Anterior cingulate cortex (tissue), 58 donors: ENCODE data around the gene RHEX.
"Not testable (repeated sequence)": the region's sequence is repeated elsewhere in the genome, so short reads cannot be mapped to it uniquely, and the experiment has no call there.

ENCODE experiments used
- DNase-seq, 58 donors: peaks; one replicate each; lab custom pipeline; 2025; lab: John Stamatoyannopoulos, UW

The RHEX gene

DNA sequence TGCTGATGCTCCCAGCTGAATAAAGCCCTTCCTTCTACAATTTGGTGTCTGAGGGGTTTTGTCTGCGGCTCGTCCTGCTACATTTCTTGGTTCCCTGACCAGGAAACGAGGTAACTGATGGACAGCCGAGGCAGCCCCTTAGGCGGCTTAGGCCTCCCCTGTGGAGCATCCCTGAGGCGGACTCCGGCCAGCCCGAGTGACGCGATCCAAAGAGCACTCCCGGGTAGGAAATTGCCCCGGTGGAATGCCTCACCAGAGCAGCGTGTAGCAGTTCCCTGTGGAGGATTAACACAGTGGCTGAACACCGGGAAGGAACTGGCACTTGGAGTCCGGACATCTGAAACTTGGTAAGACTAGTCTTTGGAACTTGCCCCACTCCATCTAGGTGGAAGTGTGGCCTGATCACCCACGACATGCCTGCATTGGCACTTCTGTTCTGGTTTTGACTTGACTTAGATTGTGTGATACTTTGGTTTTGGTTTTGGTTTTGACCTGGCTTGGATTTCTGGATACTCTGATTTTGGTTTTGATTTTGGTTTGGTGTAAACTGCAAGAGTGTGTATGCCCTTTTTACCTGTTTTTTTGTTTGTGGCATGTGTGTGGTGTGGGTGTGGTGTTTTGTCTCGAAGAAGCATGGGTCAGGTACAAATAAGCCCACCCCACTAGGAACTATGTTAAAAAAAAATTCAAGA is at the start of gene RHEX:
Gene RHEX, plus strand, starts transcription at position 255 of the 692 bp plus-strand sequence. CDS start 44,656 bp downstream, outside the sequence.
- not testable (repeated sequence) for DNase-seq

DNA sequence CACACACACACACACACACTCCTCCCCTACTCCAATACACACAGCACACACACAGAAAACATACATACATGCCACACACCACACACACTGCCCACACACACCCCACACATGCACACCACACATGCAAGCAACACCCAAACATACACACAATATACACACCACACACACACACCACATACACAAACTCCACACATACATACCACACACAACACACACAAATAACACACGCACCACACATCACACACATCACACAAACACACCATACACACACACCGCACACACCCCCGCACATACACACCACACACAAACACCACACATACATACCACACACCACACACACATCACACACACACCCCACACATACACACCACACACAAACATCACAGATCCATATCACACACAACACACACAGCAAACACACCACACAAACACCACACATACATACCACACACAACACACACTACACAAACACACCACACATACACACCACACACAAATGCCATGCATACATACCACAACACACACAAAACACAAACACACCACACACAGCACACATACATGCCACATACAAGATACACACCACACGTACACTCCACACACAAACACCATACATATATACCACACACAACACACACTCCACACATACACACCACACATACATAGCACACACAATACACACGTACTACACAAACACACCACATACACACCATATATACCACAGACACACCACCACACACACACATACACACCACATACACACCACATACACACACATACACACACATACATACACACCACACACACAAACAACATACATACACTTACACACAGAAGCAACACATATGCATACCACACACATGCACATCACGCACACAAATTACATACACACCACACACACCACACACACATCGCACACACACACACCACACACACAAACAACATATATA is 48.8 kb upstream of the RHEX start:
- no peak for DNase-seq

GRCh38 chr1:206004826-206005225 is 48.1 kb upstream of the RHEX start:
- DNase-seq = peak in 5 of 58 donors; percentile 13 to 26 (median 17)

- DNase-seq = no peak
Observed at GRCh38 chr1:206005234-206005633, 47.7 kb upstream of the RHEX start.

- no peak for DNase-seq
Observed at GRCh38 chr1:206005778-206006180, 47.2 kb upstream of the RHEX start.

DNA sequence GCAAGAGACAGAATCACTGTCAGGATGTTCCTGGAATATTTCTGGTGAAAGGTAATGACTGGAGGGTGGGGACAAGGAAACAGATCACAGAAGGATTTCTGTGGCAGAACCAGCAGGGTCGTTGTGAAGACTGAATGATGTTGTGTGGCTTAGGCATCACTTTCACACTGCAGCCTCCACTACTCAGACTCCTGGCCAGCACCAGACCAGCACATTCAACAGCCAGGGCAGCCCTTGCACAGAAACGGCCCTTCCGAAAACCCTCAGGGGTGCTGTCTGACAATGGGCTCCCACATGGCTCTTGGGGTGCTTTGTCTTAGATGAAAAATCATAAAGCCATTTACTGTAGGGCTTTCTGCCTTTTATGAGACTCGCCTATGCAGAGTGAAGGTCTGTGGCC is 46.0 kb upstream of the RHEX start:
- DNase-seq = no peak

- DNase-seq = no peak
Observed at GRCh38 chr1:206010060-206010459, 42.9 kb upstream of the RHEX start.

GRCh38 chr1:206011057-206011456 is 41.9 kb upstream of the RHEX start:
- no peak for DNase-seq

- peak in 33 of 58 donors; percentile 12 to 62 (median 26) for DNase-seq
Observed at GRCh38 chr1:206012086-206012859, 40.7 kb upstream of the RHEX start.

DNA sequence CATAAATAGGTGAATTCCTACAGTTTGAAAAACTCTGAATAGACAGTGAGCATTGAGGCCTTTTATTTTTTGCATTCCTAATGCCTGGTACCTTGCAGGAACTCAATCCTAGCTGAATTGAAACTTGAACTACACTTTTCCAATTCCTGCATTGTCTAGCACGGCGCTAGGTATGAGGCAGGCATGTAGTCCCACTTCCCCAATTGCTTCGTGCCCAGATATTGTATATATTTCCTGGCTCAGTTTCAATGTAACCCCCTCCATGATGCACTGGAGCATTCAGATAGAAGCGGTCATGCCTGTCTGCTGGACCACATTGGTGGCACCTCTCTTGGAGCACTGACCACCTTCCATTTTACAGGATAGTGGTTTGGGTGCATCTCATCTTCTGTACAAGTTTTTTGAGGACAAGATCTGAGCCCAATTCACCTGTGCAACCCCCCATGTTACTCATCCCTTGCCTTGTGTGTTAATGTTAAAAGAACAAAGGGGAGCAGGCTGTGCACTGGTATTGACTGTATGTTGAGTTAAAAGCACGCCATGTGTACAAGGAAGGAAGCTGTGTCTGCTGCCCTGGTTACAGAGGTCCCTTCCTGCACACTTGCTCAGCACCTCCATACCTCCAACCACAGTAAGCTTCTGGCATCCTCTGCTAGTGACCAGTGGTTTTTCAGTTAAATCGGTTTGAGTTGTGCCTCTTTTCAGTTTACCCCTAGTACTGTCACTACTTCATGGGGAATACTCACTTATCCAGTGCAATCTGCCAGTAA is 39.8 kb upstream of the RHEX start:
- no peak for DNase-seq

DNA sequence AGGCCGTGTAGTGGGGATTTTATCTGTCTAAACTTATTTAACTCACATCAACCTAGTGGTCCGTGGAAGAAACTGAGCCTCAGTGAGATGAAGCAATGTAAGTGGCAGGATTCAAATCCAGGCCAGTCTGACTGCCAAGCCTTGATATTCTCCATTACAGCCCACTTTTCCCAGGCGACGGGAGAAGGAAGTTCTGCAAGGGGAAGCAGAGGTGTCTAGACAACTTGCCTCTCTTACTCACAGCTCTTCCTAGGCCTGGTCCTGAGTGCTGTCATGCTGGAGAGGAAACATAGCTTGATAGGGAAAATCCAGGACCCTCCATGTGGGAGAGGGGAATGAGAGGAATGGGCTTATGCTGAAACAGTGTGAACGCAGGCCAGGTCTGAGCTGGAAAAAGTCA is 38.4 kb upstream of the RHEX start:
- no peak for DNase-seq

DNA sequence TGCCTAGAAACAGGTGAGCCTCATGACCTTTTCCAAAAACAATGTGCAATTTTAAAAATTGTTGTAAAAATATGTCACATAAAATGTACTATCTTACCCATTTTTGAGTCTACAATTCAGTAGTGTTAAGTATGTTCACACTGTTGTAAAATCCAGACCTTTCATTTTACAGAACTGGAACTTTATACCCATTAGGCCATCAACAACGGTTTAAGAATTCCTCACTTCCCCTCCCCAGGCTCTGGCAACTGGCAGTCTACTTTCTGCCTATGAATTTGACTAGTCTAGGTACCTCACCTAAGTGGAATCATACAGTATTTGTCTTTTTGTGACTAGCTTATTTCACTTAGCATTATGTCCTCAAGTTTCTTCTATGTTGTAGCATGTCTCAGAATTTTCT is 37.9 kb upstream of the RHEX start:
- no peak for DNase-seq

- DNase-seq = no peak
Observed at GRCh38 chr1:206020393-206021007, 32.5 kb upstream of the RHEX start.

- no peak for DNase-seq
Observed at GRCh38 chr1:206021008-206021625, 31.9 kb upstream of the RHEX start.

- no peak for DNase-seq
Observed at GRCh38 chr1:206021626-206022365, 31.2 kb upstream of the RHEX start.

- no peak for DNase-seq
Observed at GRCh38 chr1:206022766-206023165, 30.2 kb upstream of the RHEX start.

GRCh38 chr1:206023695-206024094 is 29.3 kb upstream of the RHEX start, which contains the start of gene CTSE:
CTSE (minus strand) TSS chr1:206023895; CDS start chr1:206023791, 104 bp downstream.
- DNase-seq = no peak

GRCh38 chr1:206025283-206025820 is 27.6 kb upstream of the RHEX start:
- no peak for DNase-seq
